ENCODE measurements around the gene OR1F1. TPM values are rescaled to one million over a fixed set of nuclear protein-coding genes. Genes with fewer than 3 reads are reported as not detected.
A peak's percentile ranks its signal among the peaks of the same experiment; 100 is the strongest.
"Not testable (repeated sequence)": the region's sequence is repeated elsewhere in the genome, so short reads cannot be mapped to it uniquely, and the experiment has no call there.

Gene OR1F1
- total RNA-seq = not detected

DNA sequence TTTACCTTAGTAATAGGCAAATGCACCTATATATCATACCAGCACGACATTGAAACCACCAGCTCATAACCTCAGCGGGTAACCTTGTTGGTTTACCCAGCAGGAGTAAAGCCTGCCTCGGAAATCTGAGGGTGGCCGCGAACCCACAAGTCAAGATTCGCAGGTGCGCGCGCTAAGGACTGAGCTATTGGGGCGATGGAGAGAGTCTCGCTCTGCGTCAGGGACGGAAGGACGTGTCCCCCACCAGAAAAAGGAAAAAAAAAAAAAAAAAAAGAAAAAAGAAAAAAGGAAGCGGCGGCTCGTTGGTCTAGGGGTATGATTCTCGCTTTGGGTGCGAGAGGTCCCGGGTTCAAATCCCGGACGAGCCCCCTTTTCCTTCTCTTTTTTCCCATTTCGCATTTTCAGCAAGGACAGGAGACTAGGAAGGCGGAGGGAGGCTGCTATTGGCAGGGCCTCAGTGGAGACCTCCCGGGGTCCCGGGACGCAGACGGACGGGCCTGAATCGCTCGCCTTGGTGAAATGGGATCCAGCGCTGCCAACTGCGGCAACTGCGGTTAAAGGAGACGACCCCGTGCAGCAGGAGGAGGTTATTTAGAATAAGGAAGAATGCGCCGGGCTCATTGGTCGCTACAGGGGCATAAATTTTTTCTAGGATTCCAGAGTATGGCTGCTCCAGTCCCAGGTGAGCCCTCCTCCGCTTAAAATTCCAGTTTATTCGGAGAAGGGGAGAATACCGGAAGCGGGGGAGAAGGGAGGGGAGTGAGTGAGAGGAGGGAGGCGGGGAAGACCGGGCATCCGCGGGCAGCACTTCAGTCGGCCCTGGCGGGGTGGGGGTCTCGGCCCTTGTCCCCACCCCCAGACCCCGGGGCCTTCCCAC, at the start of gene OR1F1:
Gene OR1F1, plus strand, starts transcription at position 407 of the 877 bp plus-strand sequence.
- Histone ChIP-seq H3K27me3 (peaks cover 100% of the 10 kb centered on the region), H3K4me1 (peaks cover 0 to 47% (median 7%) of the 10 kb centered on the region in 3 donors), H3K27ac (no peak within 1 kb of the TSS), H3K9me3 (no peaks in the 10 kb centered on the region), H3K4me3 (peak within 1 kb of the TSS in 1 of 2 donors; percentile 8), H3K36me3 (no peaks in the 10 kb centered on the region)
- 0% methylated on average over 10 to 19 of the region's 51 CpGs for WGBS, 2 donors (ENCODE audit: low coverage in 1 of 2)
- no peak for ATAC-seq
- TF ChIP-seq POLR2A (IDR thresholded peaks at IDR 0.05) (no peak), EP300 (IDR thresholded peaks at IDR 0.05) (no peak), POLR2AphosphoS5 (IDR thresholded peaks at IDR 0.05) (no peak)
- TF ChIP-seq, protein P1, sequence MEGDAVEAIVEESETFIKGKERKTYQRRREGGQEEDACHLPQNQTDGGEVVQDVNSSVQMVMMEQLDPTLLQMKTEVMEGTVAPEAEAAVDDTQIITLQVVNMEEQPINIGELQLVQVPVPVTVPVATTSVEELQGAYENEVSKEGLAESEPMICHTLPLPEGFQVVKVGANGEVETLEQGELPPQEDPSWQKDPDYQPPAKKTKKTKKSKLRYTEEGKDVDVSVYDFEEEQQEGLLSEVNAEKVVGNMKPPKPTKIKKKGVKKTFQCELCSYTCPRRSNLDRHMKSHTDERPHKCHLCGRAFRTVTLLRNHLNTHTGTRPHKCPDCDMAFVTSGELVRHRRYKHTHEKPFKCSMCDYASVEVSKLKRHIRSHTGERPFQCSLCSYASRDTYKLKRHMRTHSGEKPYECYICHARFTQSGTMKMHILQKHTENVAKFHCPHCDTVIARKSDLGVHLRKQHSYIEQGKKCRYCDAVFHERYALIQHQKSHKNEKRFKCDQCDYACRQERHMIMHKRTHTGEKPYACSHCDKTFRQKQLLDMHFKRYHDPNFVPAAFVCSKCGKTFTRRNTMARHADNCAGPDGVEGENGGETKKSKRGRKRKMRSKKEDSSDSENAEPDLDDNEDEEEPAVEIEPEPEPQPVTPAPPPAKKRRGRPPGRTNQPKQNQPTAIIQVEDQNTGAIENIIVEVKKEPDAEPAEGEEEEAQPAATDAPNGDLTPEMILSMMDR (IDR thresholded peaks at IDR 0.05) = no peak

DNA sequence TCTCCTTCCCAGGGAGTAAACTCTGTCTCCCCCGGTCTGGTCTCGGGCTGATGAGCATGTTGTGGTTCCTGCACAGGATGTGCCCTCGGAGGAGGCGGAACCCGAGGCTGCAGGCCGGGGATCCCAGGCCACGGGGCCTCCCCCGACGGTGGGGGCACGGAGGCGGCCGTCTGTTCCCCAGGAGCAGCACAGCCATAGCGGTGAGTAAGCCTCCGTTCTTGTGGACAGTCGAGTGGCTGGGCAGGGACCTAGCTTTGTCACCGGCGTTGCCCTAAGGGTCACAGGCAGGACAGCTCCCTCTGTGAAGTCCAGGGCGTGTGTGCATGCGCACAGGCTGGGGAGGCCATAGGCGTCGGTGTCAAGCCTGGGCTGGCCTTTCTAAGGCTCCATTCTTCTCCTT, 49.7 kb upstream of the OR1F1 start:
- no peak for TF ChIP-seq POLR2A (IDR thresholded peaks at IDR 0.05)
- TF ChIP-seq POLR2AphosphoS5 (IDR thresholded peaks at IDR 0.05) = no peak
- TF ChIP-seq, protein P1 (IDR thresholded peaks at IDR 0.05) = no peak
- no peak overlapping the region for H3K4me3 ChIP-seq
- no peak for ATAC-seq
- peaks cover 0 to 61% of the 10 kb centered on the region in 2 donors for H3K36me3 ChIP-seq
- H3K4me1 ChIP-seq = peaks cover 0 to 33% (median 7%) of the 10 kb centered on the region in 3 donors
- no peak overlapping the region for H3K27ac ChIP-seq
- H3K9me3 ChIP-seq = no peaks in the 10 kb centered on the region
- H3K27me3 ChIP-seq = no peaks in the 10 kb centered on the region
- no CpG with 5 or more reads among the region's 21 CpGs for WGBS, 2 donors (ENCODE audit: low coverage in 1 of 2)

GRCh38 chr16:3138823-3139426, 49.1 kb upstream of the OR1F1 start:
- TF ChIP-seq POLR2A (IDR thresholded peaks at IDR 0.05) = no peak
- no peak for TF ChIP-seq POLR2AphosphoS5 (IDR thresholded peaks at IDR 0.05)
- TF ChIP-seq, protein P1 (IDR thresholded peaks at IDR 0.05) = no peak
- TF ChIP-seq EP300 (IDR thresholded peaks at IDR 0.05) = no peak
- Histone ChIP-seq H3K27me3 (no peaks in the 10 kb centered on the region), H3K4me3 (no peak overlapping the region), H3K4me1 (peaks cover 0 to 27% (median 7%) of the 10 kb centered on the region in 3 donors), H3K27ac (no peak overlapping the region), H3K36me3 (peaks cover 0 to 61% of the 10 kb centered on the region in 2 donors), H3K9me3 (no peaks in the 10 kb centered on the region)
- 100% methylated on average over 5 of the region's 14 CpGs; no CpG with 5 or more reads in 1 of the 2 donors for WGBS, 2 donors (ENCODE audit: low coverage in 1 of 2)
- ATAC-seq = no peak

- H3K4me1 ChIP-seq = peaks cover 0 to 23% (median 7%) of the 10 kb centered on the region in 3 donors
- H3K36me3 ChIP-seq = peaks cover 0 to 61% of the 10 kb centered on the region in 2 donors
- not testable (repeated sequence) for H3K4me3 ChIP-seq, H3K27ac ChIP-seq, H3K27me3 ChIP-seq, ATAC-seq, H3K9me3 ChIP-seq
- WGBS, 2 donors (ENCODE audit: low coverage in 1 of 2) = 75 to 86% methylated on average over 4 to 9 of the region's 9 CpGs
Observed at GRCh38 chr16:3139561-3139960, 48.4 kb upstream of the OR1F1 start.

DNA sequence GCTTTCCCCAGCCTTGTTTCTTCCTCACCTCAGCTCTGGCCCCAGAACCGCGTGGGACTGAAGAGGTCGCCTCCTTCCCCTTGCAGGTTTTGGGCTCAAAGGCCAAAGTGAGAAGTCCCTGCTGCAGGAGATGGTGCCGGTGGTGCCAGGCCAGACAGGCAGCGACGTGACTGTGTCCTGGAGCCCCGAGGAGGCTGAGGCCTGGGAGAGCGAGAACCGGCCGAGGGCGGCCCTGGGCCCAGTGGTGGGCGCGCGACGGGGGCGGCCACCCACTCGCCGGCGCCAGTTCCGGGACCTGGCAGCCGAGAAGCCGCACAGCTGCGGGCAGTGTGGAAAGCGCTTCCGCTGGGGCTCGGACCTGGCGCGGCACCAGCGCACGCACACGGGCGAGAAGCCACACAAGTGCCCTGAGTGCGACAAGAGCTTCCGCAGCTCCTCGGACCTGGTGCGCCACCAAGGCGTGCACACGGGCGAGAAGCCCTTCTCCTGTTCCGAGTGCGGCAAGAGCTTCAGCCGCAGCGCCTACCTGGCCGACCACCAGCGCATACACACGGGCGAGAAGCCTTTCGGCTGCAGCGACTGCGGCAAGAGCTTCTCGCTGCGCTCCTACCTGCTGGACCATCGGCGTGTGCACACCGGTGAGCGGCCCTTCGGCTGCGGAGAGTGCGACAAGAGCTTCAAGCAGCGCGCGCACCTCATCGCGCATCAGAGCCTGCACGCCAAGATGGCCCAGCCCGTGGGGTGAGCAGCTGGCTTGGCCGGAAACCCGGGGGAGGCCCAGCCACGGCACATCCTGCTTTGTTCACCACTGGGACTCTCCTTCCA, 47.2 kb upstream of the OR1F1 start:
- H3K4me3 ChIP-seq = no peak overlapping the region
- no peaks in the 10 kb centered on the region for H3K9me3 ChIP-seq
- H3K36me3 ChIP-seq = peaks cover 0 to 61% of the 10 kb centered on the region in 2 donors
- WGBS, 2 donors (ENCODE audit: low coverage in 1 of 2) = 40% methylated on average over 1 of the region's 69 CpGs; no CpG with 5 or more reads in 1 of the 2 donors
- no peaks in the 10 kb centered on the region for H3K27me3 ChIP-seq
- TF ChIP-seq POLR2A (IDR thresholded peaks at IDR 0.05) = no peak
- no peak for TF ChIP-seq EP300 (IDR thresholded peaks at IDR 0.05)
- TF ChIP-seq, protein P1 (IDR thresholded peaks at IDR 0.05) = no peak
- no peak for TF ChIP-seq POLR2AphosphoS5 (IDR thresholded peaks at IDR 0.05)
- H3K27ac ChIP-seq = no peak overlapping the region
- H3K4me1 ChIP-seq = peaks cover 0 to 18% (median 5%) of the 10 kb centered on the region in 3 donors
- no peak for ATAC-seq
